HG03575 (cell line): Measurements from ENCODE around the gene MMP23B.
"Not testable (repeated sequence)": the region's sequence is repeated elsewhere in the genome, so short reads cannot be mapped to it uniquely, and the experiment has no call there.

Source experiments
- ATAC-seq: cut with Tn5 transposase; IDR thresholded peaks from one replicate; pipeline ENCODE4 v1.9.1; 2021; ENCODE audit not compliant: unreplicated experiment, insufficient number of reproducible peaks, low FRiP score; ENCODE audit errors: extremely low read depth

Gene MMP23B

DNA sequence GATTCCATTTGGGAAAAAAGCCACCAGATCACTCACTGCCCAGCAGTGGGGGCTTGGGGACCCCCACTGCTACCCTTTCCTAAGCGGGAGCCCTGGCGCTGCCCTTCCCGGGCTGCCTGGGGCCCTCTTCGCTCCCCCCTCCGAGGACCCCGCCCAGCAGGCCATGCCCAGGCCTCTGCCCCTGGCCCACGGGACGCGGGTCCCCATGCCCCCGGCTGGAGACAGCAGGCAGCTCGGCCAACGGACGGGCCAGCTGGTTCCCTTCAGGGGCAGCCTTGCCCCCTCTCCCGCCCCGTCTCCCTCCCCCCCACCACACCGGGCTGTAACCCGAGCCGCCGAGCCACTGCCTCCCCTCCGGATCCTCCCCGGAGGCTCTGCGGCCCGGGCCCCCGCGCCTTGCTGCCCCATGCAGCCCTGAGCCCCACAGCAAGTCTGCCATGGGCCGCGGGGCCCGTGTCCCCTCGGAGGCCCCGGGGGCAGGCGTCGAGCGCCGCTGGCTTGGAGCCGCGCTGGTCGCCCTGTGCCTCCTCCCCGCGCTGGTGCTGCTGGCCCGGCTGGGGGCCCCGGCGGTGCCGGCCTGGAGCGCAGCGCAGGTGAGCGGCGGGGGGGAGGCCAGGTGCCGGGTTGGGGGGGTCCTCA lies at the start of gene MMP23B:
TSS of gene MMP23B (plus strand) at position 392 of the 639 bp plus-strand sequence. CDS start at position 438, 46 bp downstream.
- no peak for ATAC-seq

DNA sequence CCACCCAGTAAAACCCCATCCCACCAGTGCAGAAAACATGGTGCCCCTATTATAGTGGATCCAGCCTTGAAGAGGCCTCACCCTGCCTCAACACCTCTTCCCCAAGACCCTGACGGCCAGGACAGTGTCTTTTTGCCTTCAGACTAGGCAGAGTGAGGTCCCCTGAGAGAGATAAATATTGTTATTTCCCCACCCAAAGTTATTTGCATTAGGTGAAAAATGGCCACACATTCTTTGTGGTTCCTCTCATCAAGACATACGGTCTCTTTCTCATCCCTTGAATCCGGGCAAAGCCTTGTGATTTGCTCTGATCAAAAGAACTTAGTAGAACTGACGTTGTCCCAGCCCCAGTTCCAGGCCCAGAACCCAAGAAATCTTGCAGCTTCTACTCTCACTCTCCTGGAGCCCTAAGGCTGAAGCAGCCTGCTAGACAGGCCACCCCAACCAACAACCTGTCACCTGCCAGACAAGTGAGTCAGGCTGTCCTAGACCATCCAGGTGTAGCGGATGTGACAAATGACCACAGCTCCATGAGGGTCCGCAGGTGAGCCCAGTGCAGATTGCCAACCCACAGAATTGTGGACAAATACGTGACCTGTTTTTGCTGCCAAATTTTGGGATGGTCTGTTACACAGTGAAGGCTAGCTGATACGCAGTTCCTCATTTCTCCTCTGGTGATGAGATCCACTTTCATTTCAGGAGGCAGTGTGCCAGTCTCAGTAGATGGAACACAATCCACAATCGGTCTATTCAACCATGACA lies 49.2 kb upstream of the MMP23B start:
- no peak for ATAC-seq

DNA sequence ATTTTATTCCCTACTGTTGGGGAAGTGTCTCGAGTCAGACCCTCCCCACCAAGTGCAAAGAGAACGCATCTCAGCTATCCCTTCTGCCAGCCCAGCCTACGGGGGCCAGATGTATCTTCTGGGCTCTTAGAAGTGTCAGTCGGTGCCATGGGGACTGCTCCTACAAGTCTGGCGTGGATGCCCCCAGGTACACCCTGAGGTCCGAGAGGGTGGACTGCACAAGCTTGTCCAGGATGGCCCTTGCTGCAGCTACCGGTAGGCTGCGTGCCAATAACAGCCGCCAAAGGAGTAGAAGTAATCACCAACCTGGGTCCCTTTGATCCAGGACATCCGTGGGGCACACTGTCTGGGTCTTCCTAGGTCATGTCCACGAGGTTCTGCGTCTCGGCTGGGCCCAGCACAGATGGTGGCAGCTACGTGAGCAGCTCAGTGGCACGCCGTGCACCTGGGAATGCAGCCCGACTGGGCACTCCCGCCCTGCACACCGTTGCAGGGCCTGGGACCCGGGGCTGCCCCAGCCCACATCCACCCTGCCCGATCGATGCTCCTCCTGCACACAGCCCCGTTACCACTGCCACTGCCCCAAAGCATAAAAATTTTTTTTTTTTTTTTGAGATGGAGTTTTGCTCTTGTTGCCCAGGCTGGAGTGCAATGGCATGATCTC lies 48.5 kb upstream of the MMP23B start:
- ATAC-seq = no peak

DNA sequence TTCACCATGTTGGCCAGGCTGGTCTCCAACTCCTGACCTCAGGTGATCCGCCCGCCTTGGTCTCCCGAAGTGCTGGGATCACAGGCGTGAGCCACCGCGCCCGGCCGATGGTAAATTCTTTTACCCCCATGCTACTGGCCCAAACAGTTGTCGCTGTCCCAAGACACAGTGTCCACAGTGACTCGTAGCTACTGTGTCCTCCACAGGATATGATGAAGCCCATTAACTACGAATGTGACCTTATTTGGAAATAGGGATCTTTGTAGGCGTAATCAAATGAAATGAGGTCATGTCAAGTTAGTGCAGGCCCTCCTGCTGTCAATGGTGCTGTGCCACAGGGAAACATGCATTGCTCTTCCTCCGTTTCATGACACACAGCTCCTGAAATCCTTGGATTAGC lies 40.5 kb upstream of the MMP23B start:
- no peak for ATAC-seq

DNA sequence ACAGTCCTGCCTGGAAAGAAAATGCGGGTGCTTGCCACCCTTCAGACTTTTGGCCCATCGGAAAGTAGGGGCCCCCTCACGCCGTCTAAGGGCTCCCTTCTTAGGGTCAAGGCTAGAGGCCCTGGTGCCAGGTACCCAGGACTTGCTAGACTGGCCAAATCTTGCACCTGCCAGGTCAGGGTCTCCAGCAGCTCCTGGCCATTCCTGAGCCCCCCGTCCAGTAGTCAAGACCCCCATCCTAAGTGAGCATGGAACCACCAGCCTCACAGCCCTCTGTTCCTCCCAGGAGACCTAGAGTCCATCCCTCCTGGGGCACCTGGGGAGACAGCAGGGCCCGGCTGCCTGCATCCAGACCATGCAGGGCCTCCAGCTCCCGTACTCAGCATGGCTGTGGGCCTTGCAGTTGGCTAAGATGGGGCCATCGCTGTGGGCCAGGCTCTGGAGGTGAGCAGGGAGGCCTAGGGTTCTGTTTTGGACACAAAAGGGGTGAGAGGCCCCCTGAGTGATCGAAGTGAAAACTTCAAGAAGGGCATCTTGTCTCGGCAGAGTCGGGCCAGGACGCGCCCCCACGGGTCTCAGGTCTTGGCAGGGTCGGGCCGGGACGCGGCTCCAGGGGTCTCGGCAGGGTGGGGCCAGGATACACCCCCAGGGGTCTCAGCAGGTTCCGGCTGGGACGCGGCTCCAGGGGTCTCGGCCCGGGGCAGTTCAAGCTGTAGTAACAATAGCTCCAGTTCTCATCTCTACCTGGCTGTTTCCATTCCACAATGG lies 38.0 kb upstream of the MMP23B start:
- no peak for ATAC-seq

DNA sequence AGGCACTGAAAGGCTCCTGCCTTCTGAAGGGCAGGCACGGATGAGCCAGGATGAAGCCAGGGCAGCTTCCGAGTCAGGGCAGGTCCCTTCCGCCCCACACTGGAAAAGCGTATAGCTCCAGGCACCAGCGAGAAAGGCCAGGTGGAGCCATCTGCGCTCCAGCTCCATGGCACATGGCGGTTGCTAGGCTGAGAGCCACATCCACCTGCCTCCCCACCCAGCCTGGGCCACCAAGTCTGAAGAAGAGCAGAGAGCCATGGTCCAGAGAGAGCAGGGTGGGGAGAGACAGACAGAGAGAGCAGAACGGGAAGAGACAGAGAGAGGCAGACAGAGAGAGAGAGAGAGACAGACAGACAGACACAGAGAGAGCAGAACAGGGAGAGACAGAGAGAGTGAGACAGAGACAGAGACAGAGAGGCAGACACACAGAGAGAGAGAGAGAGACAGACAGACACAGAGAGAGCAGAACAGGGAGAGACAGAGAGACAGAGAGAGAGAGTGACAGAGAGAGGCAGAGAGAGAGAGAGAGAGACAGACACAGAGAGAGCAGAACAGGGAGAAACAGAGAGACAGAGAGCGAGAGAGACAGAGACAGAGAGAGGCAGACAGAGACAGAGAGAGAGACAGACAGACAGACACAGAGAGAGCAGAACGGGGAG lies 37.2 kb upstream of the MMP23B start:
- no peak for ATAC-seq

DNA sequence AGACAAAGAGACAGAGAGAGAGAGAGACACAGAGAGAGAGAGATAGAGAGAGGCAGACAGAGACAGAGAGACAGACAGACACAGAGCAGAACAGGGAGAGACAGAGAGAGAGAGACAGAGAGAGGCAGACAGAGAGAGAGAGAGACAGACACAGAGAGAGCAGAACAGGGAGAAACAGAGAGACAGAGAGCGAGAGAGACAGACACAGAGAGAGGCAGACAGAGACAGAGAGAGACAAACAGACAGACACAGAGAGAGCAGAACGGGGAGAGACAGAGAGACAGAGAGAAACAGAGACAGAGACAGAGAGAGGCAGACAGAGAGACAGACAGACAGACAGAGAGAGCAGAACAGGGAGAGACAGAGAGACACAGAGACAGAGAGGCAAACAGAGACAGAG lies 36.6 kb upstream of the MMP23B start:
- not testable (repeated sequence) for ATAC-seq

DNA sequence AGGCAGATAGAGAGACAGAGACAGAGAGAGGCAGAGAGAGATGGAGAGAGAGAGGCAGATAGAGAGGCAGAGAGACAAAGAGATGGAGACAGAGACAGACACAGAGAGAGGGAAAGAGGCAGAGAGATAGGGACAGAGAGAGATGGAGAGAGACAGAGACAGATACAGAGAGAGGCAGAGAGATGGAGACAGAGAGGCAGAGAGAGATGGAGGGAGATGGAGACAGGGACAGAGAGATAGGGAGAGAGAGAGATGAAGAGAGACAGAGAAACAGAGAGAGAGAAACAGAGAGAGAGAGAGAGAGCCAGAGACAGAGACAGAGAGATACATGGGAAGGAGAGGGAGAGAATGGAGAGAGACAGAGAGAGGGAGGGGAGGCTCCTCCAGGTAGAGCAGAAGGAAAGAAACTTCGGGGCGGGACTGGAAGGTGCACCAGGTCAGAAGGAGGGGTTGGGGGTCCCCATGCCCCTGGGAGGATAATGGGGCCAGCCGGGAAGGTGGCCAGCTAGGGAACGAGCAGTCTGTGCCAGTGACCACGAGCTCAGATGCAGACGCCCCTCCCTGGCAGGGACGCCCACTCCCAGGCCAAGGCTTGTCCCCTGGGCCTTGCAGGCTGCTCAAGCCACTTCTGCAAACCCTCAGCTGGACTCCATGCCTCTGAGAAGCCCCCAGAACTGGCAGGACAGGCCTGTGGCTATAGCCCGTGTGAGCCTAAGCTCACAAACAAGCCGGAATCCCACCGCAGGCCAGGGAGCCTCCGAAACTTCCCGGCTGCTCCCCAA lies 35.3 kb upstream of the MMP23B start:
- ATAC-seq = no peak

DNA sequence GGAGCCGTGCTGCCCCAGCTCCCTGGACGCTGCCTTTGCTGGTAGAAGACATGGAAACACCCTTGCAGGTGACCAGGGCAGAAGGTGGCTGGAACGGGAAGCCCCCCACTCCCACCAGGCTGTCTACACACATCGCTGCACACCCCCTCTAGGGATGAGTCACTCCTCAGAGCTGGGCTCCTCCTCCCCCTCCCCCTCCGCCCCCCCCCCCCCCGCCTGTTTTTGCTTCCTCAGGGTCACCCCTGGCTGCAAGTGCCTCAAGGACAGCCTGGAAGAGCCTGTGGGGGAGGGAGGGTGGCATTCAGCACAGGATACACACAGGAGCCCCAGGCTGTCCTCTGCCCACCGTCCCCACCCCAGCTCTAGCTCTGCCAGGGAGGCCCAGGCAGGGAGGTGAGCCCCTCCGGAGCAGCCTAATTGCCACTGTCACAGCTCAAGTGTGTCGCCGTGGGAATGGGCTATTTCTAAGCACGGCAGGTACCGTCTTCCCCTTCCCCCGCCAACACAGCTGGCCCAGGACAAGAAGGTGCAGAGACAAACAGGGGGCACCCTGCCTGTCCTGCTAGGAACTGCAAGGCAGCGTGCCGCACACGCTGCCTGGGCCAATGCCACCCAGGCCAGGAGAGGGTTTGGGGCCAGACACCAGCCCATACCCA lies 34.6 kb upstream of the MMP23B start:
- no peak for ATAC-seq

DNA sequence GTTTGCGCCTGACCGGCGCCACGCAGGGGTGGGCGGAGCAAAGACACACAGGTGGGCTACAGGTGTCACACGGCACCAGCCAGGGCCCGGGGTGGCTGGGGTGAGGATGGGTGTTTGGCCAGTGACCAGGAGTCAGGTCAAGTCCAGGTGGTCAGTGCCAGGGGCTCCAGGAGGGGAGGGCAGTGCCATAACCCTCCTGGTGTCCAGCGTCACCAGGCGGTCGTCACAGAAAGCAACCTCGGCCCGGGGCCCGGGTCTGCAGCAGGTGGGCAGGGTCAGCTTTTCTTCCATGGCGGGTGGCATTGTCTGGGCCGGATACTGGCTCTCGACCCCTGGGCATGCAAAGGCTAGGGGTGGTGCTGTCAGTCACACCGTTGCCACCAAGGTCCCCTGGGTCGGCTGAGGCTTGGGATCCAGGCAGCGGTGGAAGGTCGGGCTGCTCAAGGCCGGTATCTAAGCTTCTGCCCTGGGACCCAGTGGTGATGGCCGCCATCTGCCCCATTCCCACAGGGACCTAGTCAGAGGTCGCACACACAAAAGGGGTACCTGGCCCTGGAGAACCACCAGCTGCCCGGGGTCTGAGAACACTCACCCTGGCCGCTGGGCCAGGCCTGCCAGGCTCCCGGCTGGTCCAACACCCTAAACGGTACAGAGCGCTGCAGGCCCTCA lies 33.8 kb upstream of the MMP23B start:
- ATAC-seq = no peak

DNA sequence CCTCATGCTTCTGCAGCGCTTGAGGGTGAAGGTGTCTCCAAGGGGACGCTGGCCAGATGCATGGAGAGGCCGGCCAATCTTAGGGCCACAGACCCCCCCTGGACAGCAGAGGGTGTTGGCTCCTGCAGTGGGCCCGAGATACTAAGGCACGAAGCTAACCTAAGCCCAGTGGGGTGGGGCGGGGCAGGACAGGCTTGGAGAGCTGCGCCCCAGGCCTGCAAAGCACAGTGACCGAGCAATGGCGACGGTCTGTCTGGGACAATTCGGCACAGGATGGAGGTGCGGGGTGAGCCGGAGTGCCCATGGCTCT lies 33.3 kb upstream of the MMP23B start:
- no peak for ATAC-seq

DNA sequence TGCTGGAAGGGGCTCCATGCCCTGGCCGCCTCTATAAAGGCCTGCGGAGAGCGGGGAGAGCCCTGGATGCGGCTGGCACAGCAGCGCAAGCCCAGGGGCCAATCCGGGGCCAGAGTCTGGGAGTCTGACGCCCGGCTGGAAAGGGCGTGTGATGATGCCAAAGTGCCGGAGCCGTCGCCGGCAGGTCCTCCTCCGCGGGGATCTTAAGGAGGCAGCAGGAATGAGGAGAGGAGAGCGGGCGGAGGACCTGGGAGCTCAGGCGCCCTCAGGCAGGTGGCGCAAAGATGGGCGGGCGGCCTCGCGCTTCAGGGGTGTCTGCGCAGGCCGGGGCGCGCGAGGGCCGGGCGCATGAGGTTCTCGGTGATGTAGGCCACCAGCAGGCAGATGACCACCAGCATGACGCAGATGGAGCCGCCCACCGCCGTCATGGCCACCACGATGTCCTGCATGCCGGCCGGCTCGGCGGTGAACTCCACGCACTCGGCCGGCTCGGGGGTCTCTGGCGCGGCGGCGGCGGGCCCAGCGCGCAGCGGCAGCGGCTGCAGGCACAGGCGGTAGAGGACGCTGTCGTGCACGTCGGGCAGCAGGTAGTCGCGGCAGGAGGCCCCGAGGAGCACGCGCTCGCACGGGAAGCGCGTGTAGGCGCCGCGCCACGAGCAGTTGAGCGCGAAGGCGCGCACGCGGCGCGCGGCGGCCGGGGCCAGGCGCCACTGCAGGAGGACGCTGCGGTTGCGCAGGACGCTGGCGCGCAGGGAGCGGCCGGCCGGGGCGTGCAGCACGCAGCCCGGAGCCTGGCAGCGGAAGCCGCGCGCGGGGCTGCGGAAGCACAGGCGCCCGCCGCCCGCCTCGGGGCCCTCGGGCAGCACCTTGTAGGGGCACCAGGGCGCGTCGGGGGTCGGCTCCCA lies 32.7 kb upstream of the MMP23B start:
- no peak for ATAC-seq

DNA sequence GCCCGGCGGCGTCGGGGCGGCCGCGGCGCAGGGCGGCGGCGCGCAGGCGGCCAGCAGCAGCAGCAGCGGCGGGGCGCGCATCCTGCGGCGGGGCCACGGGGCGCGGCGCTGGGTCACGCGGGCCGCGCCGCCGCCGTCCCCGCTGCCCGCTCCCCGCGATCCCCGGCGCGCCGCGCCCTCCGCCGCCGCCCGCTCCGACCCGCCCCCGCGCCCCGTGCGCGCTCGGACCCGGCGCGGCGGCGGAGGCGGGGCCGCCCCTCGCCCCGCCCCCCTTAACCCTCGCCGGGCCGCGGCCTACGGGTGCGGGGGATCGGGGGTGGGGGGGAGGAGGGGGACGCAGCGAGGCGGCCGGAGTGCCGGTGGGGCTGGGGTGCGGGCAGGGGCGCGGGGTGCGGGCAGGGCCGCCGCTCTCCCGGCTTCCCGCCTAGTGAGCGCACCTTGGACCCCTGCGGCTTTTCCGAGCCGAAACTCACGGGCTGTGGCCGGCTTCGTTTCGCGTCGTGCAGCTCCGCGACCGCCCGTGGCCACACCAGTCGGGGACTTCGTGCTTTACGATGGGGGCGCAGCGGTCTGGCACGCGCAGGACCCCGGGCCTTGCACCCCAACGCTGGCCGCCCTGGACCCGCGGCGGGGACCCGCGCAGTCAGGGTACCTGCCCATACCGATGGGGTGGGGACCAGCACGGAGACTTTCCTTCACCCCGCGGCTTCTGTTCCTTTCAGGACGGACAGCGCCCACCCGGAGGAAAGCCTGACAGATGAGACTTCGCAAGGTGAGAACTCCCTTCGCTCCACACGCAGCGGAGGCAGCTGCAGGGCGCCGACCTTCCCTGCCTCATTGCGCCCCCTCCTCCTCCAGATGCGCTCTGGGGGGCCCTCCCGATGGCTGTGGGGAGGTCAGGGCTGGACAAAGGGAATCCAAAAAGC lies 31.8 kb upstream of the MMP23B start, which contains the start of gene FNDC10:
TSS of gene FNDC10 (minus strand) at position 201 of the 926 bp plus-strand sequence. CDS start at position 81, 120 bp downstream.
- no peak for ATAC-seq

DNA sequence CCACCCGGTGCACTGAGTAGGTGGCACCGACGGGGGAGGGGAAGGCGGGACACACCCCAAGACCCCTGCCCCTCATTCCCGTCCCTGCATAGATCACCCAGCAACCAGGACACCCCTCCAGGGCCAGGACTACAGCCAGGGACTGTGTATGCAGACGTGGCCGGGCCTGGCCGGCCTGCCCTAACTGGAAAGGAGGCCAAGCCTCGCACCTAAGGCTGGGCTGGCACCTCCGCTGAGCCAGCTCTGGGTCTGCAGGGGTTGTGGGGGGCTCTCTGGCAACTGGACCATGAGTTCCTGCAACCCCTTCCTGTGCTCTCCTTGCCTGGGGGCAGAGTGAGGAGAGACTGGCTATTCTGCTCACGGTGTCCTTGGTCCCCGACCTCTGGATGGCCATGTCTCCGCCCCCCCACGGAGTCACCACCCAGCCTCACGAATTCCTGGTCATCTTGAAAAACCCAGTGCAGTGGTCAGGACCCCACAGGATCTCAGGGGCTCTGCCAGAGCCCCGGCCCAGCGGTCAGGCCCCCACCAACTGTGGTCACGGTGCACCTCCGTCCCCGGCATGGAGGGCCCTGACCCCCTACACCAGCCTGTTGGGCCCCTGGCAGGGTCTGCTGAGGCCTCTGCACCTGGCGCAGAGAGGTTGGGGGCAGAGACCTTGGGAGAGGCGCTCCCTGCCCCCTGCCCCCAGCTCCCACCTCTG lies 31.0 kb upstream of the MMP23B start:
- no peak for ATAC-seq
